ENCODE results near the gene ADAMTSL1.

ADAMTSL1 gene

GRCh38 chr9:18706648-18707047, 232.7 kb downstream of the ADAMTSL1 start:
- H3K4me3 ChIP-seq (ENCODE audit: insufficient read depth, low read length, poor library complexity, severe bottlenecking), result no peak overlapping the region
- H3K27ac ChIP-seq (ENCODE audit: low read depth, low read length), result no peak overlapping the region
- H4K20me1 ChIP-seq (ENCODE audit: low read depth, low read length), result no peaks in the 10 kb centered on the region
- no peaks in the 10 kb centered on the region for H3K36me3 ChIP-seq (ENCODE audit: low read length)
- H3K9ac ChIP-seq (ENCODE audit: low read length), result no peak overlapping the region
- TF ChIP-seq CTCF (IDR thresholded peaks at IDR 0.05; ENCODE audit: insufficient read depth, low read length, poor library complexity, severe bottlenecking) (no peak), EZH2phosphoT487 (conservative IDR thresholded peaks at IDR 0.05; ENCODE audit: low read length) (no peak)
- H2AFZ ChIP-seq (ENCODE audit: low read depth, low read length, severe bottlenecking), result no peak overlapping the region
- no peaks in the 10 kb centered on the region for H3K9me2 ChIP-seq (replicated peaks; ENCODE audit: insufficient read depth, low read length)
- H3K9me3 ChIP-seq (ENCODE audit: insufficient read depth, low read length), result no peaks in the 10 kb centered on the region
- H3K27me3 ChIP-seq (ENCODE audit: low read length), result no peaks in the 10 kb centered on the region
- no peaks in the 10 kb centered on the region for H3F3A ChIP-seq (ENCODE audit: insufficient read depth)
- H3K4me2 ChIP-seq (ENCODE audit: low read depth, low read length, poor library complexity, severe bottlenecking), result no peak overlapping the region
- no peaks in the 10 kb centered on the region for H3K79me2 ChIP-seq (ENCODE audit: insufficient read depth, low read length)

GRCh38 chr9:18707061-18707461, 233.1 kb downstream of the ADAMTSL1 start:
- Histone ChIP-seq H3K9me3 (ENCODE audit: insufficient read depth, low read length) (no peaks in the 10 kb centered on the region), H4K20me1 (ENCODE audit: low read depth, low read length) (no peaks in the 10 kb centered on the region), H3F3A (ENCODE audit: insufficient read depth) (no peaks in the 10 kb centered on the region), H2AFZ (ENCODE audit: low read depth, low read length, severe bottlenecking) (no peak overlapping the region), H3K79me2 (ENCODE audit: insufficient read depth, low read length) (no peaks in the 10 kb centered on the region), H3K9ac (ENCODE audit: low read length) (no peak overlapping the region), H3K4me2 (ENCODE audit: low read depth, low read length, poor library complexity, severe bottlenecking) (no peak overlapping the region), H3K27me3 (ENCODE audit: low read length) (no peaks in the 10 kb centered on the region), H3K36me3 (ENCODE audit: low read length) (no peaks in the 10 kb centered on the region), H3K9me2 (replicated peaks; ENCODE audit: insufficient read depth, low read length) (no peaks in the 10 kb centered on the region), H3K4me3 (ENCODE audit: insufficient read depth, low read length, poor library complexity, severe bottlenecking) (no peak overlapping the region), H3K27ac (ENCODE audit: low read depth, low read length) (no peak overlapping the region)
- TF ChIP-seq EZH2phosphoT487 (conservative IDR thresholded peaks at IDR 0.05; ENCODE audit: low read length) (no peak), CTCF (IDR thresholded peaks at IDR 0.05; ENCODE audit: insufficient read depth, low read length, poor library complexity, severe bottlenecking) (no peak)

- H3K9me2 ChIP-seq (replicated peaks; ENCODE audit: insufficient read depth, low read length), result no peaks in the 10 kb centered on the region
- no peak overlapping the region for H3K4me3 ChIP-seq (ENCODE audit: insufficient read depth, low read length, poor library complexity, severe bottlenecking)
- no peaks in the 10 kb centered on the region for H4K20me1 ChIP-seq (ENCODE audit: low read depth, low read length)
- H3K27me3 ChIP-seq (ENCODE audit: low read length), result no peaks in the 10 kb centered on the region
- H3K9me3 ChIP-seq (ENCODE audit: insufficient read depth, low read length), result no peaks in the 10 kb centered on the region
- no peaks in the 10 kb centered on the region for H3K36me3 ChIP-seq (ENCODE audit: low read length)
- no peak overlapping the region for H3K9ac ChIP-seq (ENCODE audit: low read length)
- TF ChIP-seq EZH2phosphoT487 (conservative IDR thresholded peaks at IDR 0.05; ENCODE audit: low read length), result no peak
- TF ChIP-seq CTCF (IDR thresholded peaks at IDR 0.05; ENCODE audit: insufficient read depth, low read length, poor library complexity, severe bottlenecking), result no peak
- H2AFZ ChIP-seq (ENCODE audit: low read depth, low read length, severe bottlenecking), result no peak overlapping the region
- H3F3A ChIP-seq (ENCODE audit: insufficient read depth), result no peaks in the 10 kb centered on the region
- H3K79me2 ChIP-seq (ENCODE audit: insufficient read depth, low read length), result no peaks in the 10 kb centered on the region
- no peak overlapping the region for H3K27ac ChIP-seq (ENCODE audit: low read depth, low read length)
- H3K4me2 ChIP-seq (ENCODE audit: low read depth, low read length, poor library complexity, severe bottlenecking), result no peak overlapping the region
These were observed 233.7 kb downstream of the ADAMTSL1 start for GRCh38 chr9:18707489-18708205.

Data from SU-DHL-6 (cell line).